Smooth muscle cell (in vitro differentiated cells): ENCODE measurements around the gene ABCG1. TPM values are rescaled to one million over a fixed set of nuclear protein-coding genes. Genes with fewer than 3 reads are reported as not detected.

Source experiments
- DNase-seq: peaks from one replicate; lab custom pipeline; 2025; ENCODE audit not compliant: unreplicated experiment; lab: John Stamatoyannopoulos, UW
- H2AFZ ChIP-seq: fragments of 200-600 bp; sonication (generic); 2 replicates; pipeline ENCODE4 v1.6.0; 2016; ENCODE audit warnings: antibody characterized with exemption, low read depth, mild to moderate bottlenecking
- H3F3A ChIP-seq: fragments of 200-600 bp; sonication (generic); 2 replicates; pipeline ENCODE4 v1.6.0; 2017; ENCODE audit warnings: antibody characterized with exemption, low read depth
- H3K27ac ChIP-seq: fragments of 200-600 bp; sonication (generic); 2 replicates; pipeline ENCODE4 v1.5.1; 2016; ENCODE audit warnings: low read depth, mild to moderate bottlenecking
- H3K27me3 ChIP-seq: fragments of 200-600 bp; sonication (generic); 2 replicates; pipeline ENCODE4 v1.6.1; 2016; ENCODE audit warnings: low read depth, mild to moderate bottlenecking
- H3K36me3 ChIP-seq: fragments of 200-600 bp; sonication (generic); 2 replicates; pipeline ENCODE4 v1.5.1; 2016; ENCODE audit warnings: low read depth
- H3K4me1 ChIP-seq: fragments of 200-600 bp; sonication (generic); 2 replicates; pipeline ENCODE4 v1.5.1; 2016; ENCODE audit warnings: low read depth
- H3K4me2 ChIP-seq: fragments of 200-600 bp; sonication (generic); 2 replicates; pipeline ENCODE4 v1.6.0; 2016; ENCODE audit warnings: mild to moderate bottlenecking
- H3K4me3 ChIP-seq: fragments of 200-600 bp; sonication (generic); 2 replicates; pipeline ENCODE4 v1.5.1; 2016; ENCODE audit warnings: mild to moderate bottlenecking
- H3K79me2 ChIP-seq: fragments of 200-600 bp; sonication (generic); 2 replicates; pipeline ENCODE4 v1.6.0; 2016; ENCODE audit warnings: low read depth, mild to moderate bottlenecking
- H3K9ac ChIP-seq: fragments of 200-600 bp; sonication (generic); 2 replicates; pipeline ENCODE4 v1.6.0; 2016; ENCODE audit warnings: low read depth
- H3K9me3 ChIP-seq: fragments of 200-600 bp; sonication (generic); replicated peaks from 2 replicates; pipeline ENCODE4 v1.5.1; 2016; ENCODE audit warnings: low read depth
- H4K20me1 ChIP-seq: fragments of 200-600 bp; sonication (generic); 2 replicates; pipeline ENCODE4 v1.6.0; 2016; ENCODE audit warnings: low read depth
- CTCF ChIP-seq: fragments of 200-600 bp; sonication (generic); IDR thresholded peaks from 2 replicates; pipeline ENCODE4 v1.5.1; 2017; ENCODE audit warnings: borderline replicate concordance, mild to moderate bottlenecking, antibody characterized with exemption; ENCODE audit not compliant: insufficient read depth, poor library complexity, severe bottlenecking
- WGBS: methylation state at CpG from one replicate; pipeline ENCODE4 v1.1.7; 2016; ENCODE audit warnings: low lambda C conversion rate; 5-methylcytosine and 5-hydroxymethylcytosine counted together
- polyA plus RNA-seq: library from polyadenylated mRNA; unstranded; fragments of >200 nt; fragmentation: Nextera tagmentation; extraction: Ambion mirVana; gene quantifications from 2 replicates; pipeline ENCODE4 v1.2.1, GENCODE V29; 2016
- total RNA-seq: library from RNA; depleted of rRNA; stranded (reverse); fragments of >200 nt; gene quantifications from 2 replicates; pipeline ENCODE4 v1.2.3, GENCODE V29; 2014

The ABCG1 gene
- total and polyA plus RNA-seq, 2 experiments from 2014 or later = 0.55 to 2.9 TPM

GRCh38 chr21:42188663-42189062 lies 30.3 kb upstream of the ABCG1 start:
- H3K9me3 ChIP-seq = no peaks in the 10 kb centered on the region
- H3F3A ChIP-seq = no peaks in the 10 kb centered on the region
- no peak overlapping the region for H3K27ac ChIP-seq
- H3K4me1 ChIP-seq = no peaks in the 10 kb centered on the region
- no peaks in the 10 kb centered on the region for H4K20me1 ChIP-seq
- WGBS = 92% methylated on average over 4 of the region's 4 CpGs
- no peak overlapping the region for H3K4me2 ChIP-seq
- no peak overlapping the region for H3K9ac ChIP-seq
- H3K36me3 ChIP-seq = no peaks in the 10 kb centered on the region
- no peak overlapping the region for H3K4me3 ChIP-seq
- DNase-seq = no peak
- H2AFZ ChIP-seq = peak overlapping the region; percentile 84
- no peaks in the 10 kb centered on the region for H3K27me3 ChIP-seq
- TF ChIP-seq CTCF = no peak
- H3K79me2 ChIP-seq = no peaks in the 10 kb centered on the region

GRCh38 chr21:42189431-42189830 lies 29.5 kb upstream of the ABCG1 start:
- no peak overlapping the region for H3K4me3 ChIP-seq
- H3K4me2 ChIP-seq = no peak overlapping the region
- WGBS = 88% methylated on average over 1 of the region's 1 CpG
- no peak overlapping the region for H3K27ac ChIP-seq
- H3K9me3 ChIP-seq = no peaks in the 10 kb centered on the region
- no peaks in the 10 kb centered on the region for H3K27me3 ChIP-seq
- H2AFZ ChIP-seq = no peak overlapping the region
- H3F3A ChIP-seq = no peaks in the 10 kb centered on the region
- DNase-seq = no peak
- no peaks in the 10 kb centered on the region for H3K79me2 ChIP-seq
- no peak for TF ChIP-seq CTCF
- H3K36me3 ChIP-seq = no peaks in the 10 kb centered on the region
- H4K20me1 ChIP-seq = no peaks in the 10 kb centered on the region
- no peaks in the 10 kb centered on the region for H3K4me1 ChIP-seq
- no peak overlapping the region for H3K9ac ChIP-seq

GRCh38 chr21:42189860-42190485 lies 29.0 kb upstream of the ABCG1 start:
- 91% methylated on average over 11 of the region's 11 CpGs for WGBS
- Histone ChIP-seq H3K9me3 (no peaks in the 10 kb centered on the region), H4K20me1 (no peaks in the 10 kb centered on the region), H3K27ac (no peak overlapping the region), H3K4me2 (no peak overlapping the region), H3K9ac (no peak overlapping the region), H3K79me2 (no peaks in the 10 kb centered on the region), H3K4me1 (no peaks in the 10 kb centered on the region), H2AFZ (no peak overlapping the region), H3F3A (no peaks in the 10 kb centered on the region), H3K4me3 (no peak overlapping the region), H3K27me3 (no peaks in the 10 kb centered on the region), H3K36me3 (no peaks in the 10 kb centered on the region)
- no peak for DNase-seq
- TF ChIP-seq CTCF = no peak

GRCh38 chr21:42190486-42190863 lies 28.5 kb upstream of the ABCG1 start:
- no peak for TF ChIP-seq CTCF
- Histone ChIP-seq H3K4me3 (no peak overlapping the region), H3K27me3 (no peaks in the 10 kb centered on the region), H3F3A (no peaks in the 10 kb centered on the region), H3K27ac (no peak overlapping the region), H3K9me3 (no peaks in the 10 kb centered on the region), H3K4me2 (no peak overlapping the region), H3K79me2 (no peaks in the 10 kb centered on the region), H4K20me1 (no peaks in the 10 kb centered on the region), H3K4me1 (no peaks in the 10 kb centered on the region), H2AFZ (no peak overlapping the region), H3K9ac (no peak overlapping the region), H3K36me3 (no peaks in the 10 kb centered on the region)
- WGBS = 97% methylated on average over 8 of the region's 8 CpGs
- DNase-seq = no peak
